Hepatocyte (in vitro differentiated cells): ENCODE results near the gene SLITRK4. TPM values are rescaled to one million over a fixed set of nuclear protein-coding genes. Genes with fewer than 3 reads are reported as not detected.

Experiments
- DNase-seq: peaks from one replicate; pipeline ENCODE4 v3.0.0-alpha.2; 2016; ENCODE audit warnings: low spot score
- H2AFZ ChIP-seq: fragments of 200-600 bp; sonication (generic); 2 replicates; pipeline ENCODE4 v1.6.0; 2016; ENCODE audit warnings: antibody characterized with exemption, mild to moderate bottlenecking
- H3K27ac ChIP-seq: fragments of 200-600 bp; sonication (generic); 2 replicates; pipeline ENCODE4 v1.5.1; 2016; ENCODE audit warnings: mild to moderate bottlenecking
- H3K27me3 ChIP-seq: fragments of 200-600 bp; sonication (generic); 2 replicates; pipeline ENCODE4 v1.6.1; 2016
- H3K36me3 ChIP-seq: fragments of 200-600 bp; sonication (generic); replicated peaks from 2 replicates; pipeline ENCODE4 v1.5.1; 2016; ENCODE audit warnings: low read depth; ENCODE audit not compliant: insufficient read depth
- H3K4me1 ChIP-seq: fragments of 200-600 bp; sonication (generic); 2 replicates; pipeline ENCODE4 v1.5.1; 2016; ENCODE audit warnings: mild to moderate bottlenecking, moderate library complexity; ENCODE audit not compliant: insufficient read depth
- H3K4me2 ChIP-seq: fragments of 200-600 bp; sonication (generic); 2 replicates; pipeline ENCODE4 v1.6.0; 2016
- H3K4me3 ChIP-seq: fragments of 200-600 bp; sonication (generic); 2 replicates; pipeline ENCODE4 v1.5.1; 2016; ENCODE audit warnings: mild to moderate bottlenecking
- H3K79me2 ChIP-seq: fragments of 200-600 bp; sonication (generic); 2 replicates; pipeline ENCODE4 v1.6.0; 2017; ENCODE audit warnings: mild to moderate bottlenecking
- H3K9me2 ChIP-seq: fragments of 200-600 bp; sonication (generic); replicated peaks from 2 replicates; pipeline ENCODE4 v1.6.0; 2017; ENCODE audit warnings: mild to moderate bottlenecking; ENCODE audit not compliant: insufficient read depth
- H3K9me3 ChIP-seq: fragments of 200-600 bp; sonication (generic); 2 replicates; pipeline ENCODE4 v1.5.1; 2016; ENCODE audit warnings: low read depth, mild to moderate bottlenecking
- H4K20me1 ChIP-seq: fragments of 200-600 bp; sonication (generic); 2 replicates; pipeline ENCODE4 v1.6.0; 2016; ENCODE audit warnings: mild to moderate bottlenecking; ENCODE audit not compliant: insufficient read depth, poor library complexity, severe bottlenecking
- EZH2 ChIP-seq: fragments of 200-600 bp; sonication (generic); IDR thresholded peaks from 2 replicates; pipeline ENCODE4 v1.6.1; 2016; ENCODE audit warnings: antibody characterized with exemption, mild to moderate bottlenecking, borderline replicate concordance
- EZH2phosphoT487 ChIP-seq: fragments of 200-600 bp; sonication (generic); IDR thresholded peaks from one replicate; pipeline ENCODE4 v1.6.1; 2018; ENCODE audit warnings: antibody characterized with exemption, mild to moderate bottlenecking, low read depth, moderate library complexity; ENCODE audit not compliant: unreplicated experiment, severe bottlenecking
- WGBS: methylation state at CpG from one replicate; pipeline ENCODE4 v1.1.6; 2016; ENCODE audit warnings: low lambda C conversion rate; ENCODE audit errors: missing lambda C conversion rate; 5-methylcytosine and 5-hydroxymethylcytosine counted together
- polyA plus RNA-seq: library from polyadenylated mRNA; unstranded; fragments of >200 nt; fragmentation: Nextera tagmentation; extraction: Ambion mirVana; gene quantifications from 2 replicates; pipeline ENCODE4 v1.2.1, GENCODE V29; 2016
- total RNA-seq: library from RNA; depleted of rRNA; stranded (reverse); fragments of >200 nt; gene quantifications from 2 replicates; pipeline ENCODE4 v1.2.3, GENCODE V29; 2014
- TF ChIP-seq, protein P1 (sequence below): fragments of 200-600 bp; sonication (generic); IDR thresholded peaks from 2 replicates; pipeline ENCODE4 v1.5.1; 2016; ENCODE audit warnings: antibody characterized with exemption, mild to moderate bottlenecking; ENCODE audit not compliant: poor library complexity

The SLITRK4 gene
- total and polyA plus RNA-seq, 2 experiments from 2014 or later = 11.1 to 15.2 TPM

GRCh38 chrX:143642426-143642825 is 6.5 kb upstream of the SLITRK4 start:
- WGBS = 70% methylated on average over 3 of the region's 3 CpGs
- Histone ChIP-seq H4K20me1 (no peaks in the 10 kb centered on the region), H3K27me3 (no peaks in the 10 kb centered on the region), H3K79me2 (no peaks in the 10 kb centered on the region), H3K36me3 (no peaks in the 10 kb centered on the region), H2AFZ (no peak overlapping the region), H3K9me2 (no peaks in the 10 kb centered on the region), H3K9me3 (no peaks in the 10 kb centered on the region), H3K4me2 (no peak overlapping the region), H3K4me3 (no peak overlapping the region), H3K4me1 (no peaks in the 10 kb centered on the region), H3K27ac (no peak overlapping the region)
- no peak for DNase-seq
- no peak for TF ChIP-seq EZH2
- no peak for TF ChIP-seq EZH2phosphoT487
- TF ChIP-seq, protein P1, sequence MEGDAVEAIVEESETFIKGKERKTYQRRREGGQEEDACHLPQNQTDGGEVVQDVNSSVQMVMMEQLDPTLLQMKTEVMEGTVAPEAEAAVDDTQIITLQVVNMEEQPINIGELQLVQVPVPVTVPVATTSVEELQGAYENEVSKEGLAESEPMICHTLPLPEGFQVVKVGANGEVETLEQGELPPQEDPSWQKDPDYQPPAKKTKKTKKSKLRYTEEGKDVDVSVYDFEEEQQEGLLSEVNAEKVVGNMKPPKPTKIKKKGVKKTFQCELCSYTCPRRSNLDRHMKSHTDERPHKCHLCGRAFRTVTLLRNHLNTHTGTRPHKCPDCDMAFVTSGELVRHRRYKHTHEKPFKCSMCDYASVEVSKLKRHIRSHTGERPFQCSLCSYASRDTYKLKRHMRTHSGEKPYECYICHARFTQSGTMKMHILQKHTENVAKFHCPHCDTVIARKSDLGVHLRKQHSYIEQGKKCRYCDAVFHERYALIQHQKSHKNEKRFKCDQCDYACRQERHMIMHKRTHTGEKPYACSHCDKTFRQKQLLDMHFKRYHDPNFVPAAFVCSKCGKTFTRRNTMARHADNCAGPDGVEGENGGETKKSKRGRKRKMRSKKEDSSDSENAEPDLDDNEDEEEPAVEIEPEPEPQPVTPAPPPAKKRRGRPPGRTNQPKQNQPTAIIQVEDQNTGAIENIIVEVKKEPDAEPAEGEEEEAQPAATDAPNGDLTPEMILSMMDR = no peak

GRCh38 chrX:143636831-143637230 is 930 bp upstream of the SLITRK4 start:
- TF ChIP-seq, protein P1 = no peak
- TF ChIP-seq EZH2phosphoT487 (no peak), EZH2 (no peak)
- no peaks in the 10 kb centered on the region for H3K9me3 ChIP-seq
- no peaks in the 10 kb centered on the region for H3K9me2 ChIP-seq
- H3K27me3 ChIP-seq = no peaks in the 10 kb centered on the region
- H3K4me2 ChIP-seq = peak overlapping the region; percentile 86
- no peaks in the 10 kb centered on the region for H3K79me2 ChIP-seq
- peak overlapping the region; percentile 31 for H2AFZ ChIP-seq
- H3K27ac ChIP-seq = no peak overlapping the region
- WGBS = 39% methylated on average over 2 of the region's 2 CpGs
- no peak overlapping the region for H3K4me3 ChIP-seq
- H4K20me1 ChIP-seq = no peaks in the 10 kb centered on the region
- no peaks in the 10 kb centered on the region for H3K4me1 ChIP-seq
- H3K36me3 ChIP-seq = no peaks in the 10 kb centered on the region
- DNase-seq = no peak

- no peak overlapping the region for H3K27ac ChIP-seq
- H3K9me2 ChIP-seq = no peaks in the 10 kb centered on the region
- peak; percentile 49 for DNase-seq
- peak overlapping the region; percentile 86 for H3K4me2 ChIP-seq
- H4K20me1 ChIP-seq = no peaks in the 10 kb centered on the region
- no peaks in the 10 kb centered on the region for H3K4me1 ChIP-seq
- TF ChIP-seq EZH2 (no peak), EZH2phosphoT487 (no peak)
- TF ChIP-seq, protein P1 = no peak
- peak overlapping the region; percentile 40 for H2AFZ ChIP-seq
- H3K36me3 ChIP-seq = no peaks in the 10 kb centered on the region
- H3K9me3 ChIP-seq = no peaks in the 10 kb centered on the region
- H3K79me2 ChIP-seq = no peaks in the 10 kb centered on the region
- no peaks in the 10 kb centered on the region for H3K27me3 ChIP-seq
- H3K4me3 ChIP-seq = peak overlapping the region; percentile 45
- 57% methylated on average over 51 of the region's 67 CpGs for WGBS
Observed at GRCh38 chrX:143634663-143635455, 1.0 kb downstream of the SLITRK4 start.
